Type B pancreatic cell (in vitro differentiated cells): ENCODE data around the gene BBIP1. TPM values are rescaled to one million over a fixed set of nuclear protein-coding genes. Genes with fewer than 3 reads are reported as not detected.

Source experiments
- DNase-seq: peaks from one replicate; pipeline ENCODE4 v3.0.0; 2021; ENCODE audit warnings: mixed read lengths; ENCODE audit not compliant: unreplicated experiment; ENCODE audit errors: extremely low spot score
- H3K27ac Mint-ChIP-seq: 2 replicates; pipeline ENCODE4 v1.8.0; 2021; ENCODE audit warnings: mild to moderate bottlenecking, mixed read lengths
- H3K27me3 Mint-ChIP-seq: 2 replicates; pipeline ENCODE4 v1.8.0; 2021; ENCODE audit warnings: mixed read lengths
- H3K36me3 Mint-ChIP-seq: 2 replicates; pipeline ENCODE4 v1.8.0; 2021; ENCODE audit warnings: mixed read lengths
- H3K4me1 Mint-ChIP-seq: one replicate; pipeline ENCODE4 v1.8.0; 2021; ENCODE audit warnings: mixed read lengths; ENCODE audit not compliant: unreplicated experiment
- H3K4me3 Mint-ChIP-seq: 2 replicates; pipeline ENCODE4 v1.8.0; 2021; ENCODE audit warnings: mild to moderate bottlenecking, mixed read lengths
- H3K9me3 Mint-ChIP-seq: 2 replicates; pipeline ENCODE4 v1.8.0; 2021; ENCODE audit warnings: mixed read lengths
- CTCF ChIP-seq: fragments of 200-600 bp; sonication (generic); conservative IDR thresholded peaks from 2 replicates; pipeline ENCODE4 v1.5.0; 2021; ENCODE audit warnings: antibody characterized with exemption, mild to moderate bottlenecking
- total RNA-seq: library from RNA; stranded (reverse); gene quantifications from 2 replicates; pipeline ENCODE4 v1.2.1, GENCODE V29; 2021; ENCODE audit warnings: low replicate concordance

BBIP1 gene
- total RNA-seq, 1 donor from 2014 or later, result 24.8 TPM

- H3K4me1 Mint-ChIP-seq, result peaks cover 54% of the 10 kb centered on the region
- H3K4me3 Mint-ChIP-seq, result peak overlapping the region; percentile 40
- H3K27me3 Mint-ChIP-seq, result no peaks in the 10 kb centered on the region
- peak overlapping the region; percentile 79 for H3K27ac Mint-ChIP-seq
- H3K9me3 Mint-ChIP-seq, result no peaks in the 10 kb centered on the region
- no peak for DNase-seq
- no peaks in the 10 kb centered on the region for H3K36me3 Mint-ChIP-seq
- TF ChIP-seq CTCF, result no peak
Measured at GRCh38 chr10:110864662-110865140, 54.3 kb downstream of the BBIP1 start.

DNA sequence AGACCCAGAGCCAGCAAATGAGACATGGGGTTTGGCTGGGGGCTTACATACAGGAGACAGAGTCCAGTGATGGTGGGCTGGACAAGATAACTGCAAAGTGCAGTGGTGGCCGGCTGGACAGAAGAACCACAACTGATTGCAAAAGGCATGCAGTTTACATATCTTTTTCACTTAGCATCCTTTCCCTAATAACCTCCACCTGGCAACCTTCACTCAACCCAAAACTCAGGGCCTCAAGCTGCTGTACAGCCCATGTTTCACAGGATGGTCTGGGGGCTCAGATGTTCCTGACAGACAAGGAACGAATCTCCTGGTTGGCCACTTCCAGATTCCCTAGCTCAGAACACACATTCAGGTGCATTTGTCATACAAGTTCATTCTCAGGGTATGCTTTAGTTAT is 55.0 kb downstream of the BBIP1 start:
- Mint-ChIP-seq H3K4me3 (no peak overlapping the region), H3K27ac (no peak overlapping the region), H3K36me3 (no peaks in the 10 kb centered on the region), H3K4me1 (peaks cover 55% of the 10 kb centered on the region), H3K9me3 (no peaks in the 10 kb centered on the region), H3K27me3 (no peaks in the 10 kb centered on the region)
- no peak for TF ChIP-seq CTCF
- no peak for DNase-seq

DNA sequence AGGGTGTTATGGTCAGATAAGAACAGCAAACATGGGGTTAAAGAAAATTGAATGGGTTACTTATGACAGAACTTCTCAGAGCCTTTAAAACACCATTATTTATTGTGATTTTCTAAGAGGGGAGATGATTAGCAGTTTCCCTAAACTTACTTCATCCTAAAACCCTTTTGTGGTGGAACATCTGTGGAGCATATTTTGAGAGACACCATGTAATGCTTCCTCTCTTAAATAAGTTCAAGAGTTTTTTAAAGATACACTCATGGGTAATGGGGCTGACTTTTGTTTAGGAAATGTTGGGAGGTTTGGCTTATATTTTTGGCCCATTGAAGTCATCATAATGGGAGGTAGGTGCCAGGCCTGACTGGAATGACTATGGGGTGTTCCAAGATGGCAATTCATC is 55.6 kb downstream of the BBIP1 start:
- no peak for TF ChIP-seq CTCF
- Mint-ChIP-seq H3K36me3 (no peaks in the 10 kb centered on the region), H3K4me1 (peaks cover 57% of the 10 kb centered on the region), H3K27me3 (no peaks in the 10 kb centered on the region), H3K9me3 (no peaks in the 10 kb centered on the region), H3K4me3 (no peak overlapping the region), H3K27ac (no peak overlapping the region)
- DNase-seq, result no peak

GRCh38 chr10:110862961-110863360 is 56.0 kb downstream of the BBIP1 start:
- Mint-ChIP-seq H3K4me1 (peaks cover 59% of the 10 kb centered on the region), H3K36me3 (no peaks in the 10 kb centered on the region), H3K9me3 (no peaks in the 10 kb centered on the region), H3K27ac (no peak overlapping the region), H3K27me3 (no peaks in the 10 kb centered on the region), H3K4me3 (no peak overlapping the region)
- no peak for TF ChIP-seq CTCF
- no peak for DNase-seq

GRCh38 chr10:110861930-110862649 is 56.9 kb downstream of the BBIP1 start:
- no peaks in the 10 kb centered on the region for H3K9me3 Mint-ChIP-seq
- H3K27me3 Mint-ChIP-seq, result no peaks in the 10 kb centered on the region
- H3K27ac Mint-ChIP-seq, result peak overlapping the region; percentile 52
- TF ChIP-seq CTCF, result no peak
- peaks cover 52% of the 10 kb centered on the region for H3K4me1 Mint-ChIP-seq
- H3K36me3 Mint-ChIP-seq, result no peaks in the 10 kb centered on the region
- DNase-seq, result no peak
- no peak overlapping the region for H3K4me3 Mint-ChIP-seq
